Neural progenitor cell (in vitro differentiated cells): ENCODE results near the gene CLSTN2. TPM values are rescaled to one million over a fixed set of nuclear protein-coding genes. Genes with fewer than 3 reads are reported as not detected.

Experiments
- DNase-seq: peaks from one replicate; pipeline ENCODE4 v3.0.0-alpha.2; 2016; ENCODE audit warnings: low spot score
- H2AFZ ChIP-seq: fragments of 200-600 bp; sonication (generic); replicated peaks from 2 replicates; pipeline ENCODE4 v1.6.1; 2016; ENCODE audit warnings: antibody characterized with exemption
- H3F3A ChIP-seq: fragments of 200-600 bp; sonication (generic); 2 replicates; pipeline ENCODE4 v1.6.1; 2016; ENCODE audit warnings: antibody characterized with exemption, low read depth
- H3K27ac ChIP-seq: fragments of 200-600 bp; sonication (generic); 2 replicates; pipeline ENCODE4 v1.5.1; 2016; ENCODE audit warnings: mild to moderate bottlenecking
- H3K27me3 ChIP-seq: fragments of 200-600 bp; sonication (generic); 2 replicates; pipeline ENCODE4 v1.6.1; 2016; ENCODE audit warnings: mild to moderate bottlenecking, moderate library complexity
- H3K36me3 ChIP-seq: fragments of 200-600 bp; sonication (generic); 2 replicates; pipeline ENCODE4 v1.5.1; 2016
- H3K4me1 ChIP-seq: fragments of 200-600 bp; sonication (generic); 2 replicates; pipeline ENCODE4 v1.6.1; 2016; ENCODE audit warnings: mixed run types
- H3K4me2 ChIP-seq: fragments of 200-600 bp; sonication (generic); 2 replicates; pipeline ENCODE4 v1.6.1; 2016
- H3K4me3 ChIP-seq: fragments of 200-600 bp; sonication (generic); 2 replicates; pipeline ENCODE4 v1.5.1; 2016
- H3K79me2 ChIP-seq: fragments of 200-600 bp; sonication (generic); 2 replicates; pipeline ENCODE4 v1.6.1; 2016; ENCODE audit warnings: low read depth
- H3K9ac ChIP-seq: fragments of 200-600 bp; sonication (generic); 2 replicates; pipeline ENCODE4 v1.6.1; 2016
- H3K9me3 ChIP-seq: fragments of 200-600 bp; sonication (generic); 2 replicates; pipeline ENCODE4 v1.5.1; 2016; ENCODE audit warnings: low read depth
- H4K20me1 ChIP-seq: fragments of 200-600 bp; sonication (generic); 2 replicates; pipeline ENCODE4 v1.6.1; 2016; ENCODE audit warnings: low read depth
- H3K27ac Mint-ChIP-seq: 3 replicates; pipeline ENCODE4 v1.8.0; 2021; ENCODE audit warnings: mixed read lengths
- H3K27me3 Mint-ChIP-seq: 2 replicates; pipeline ENCODE4 v1.8.0; 2022; ENCODE audit warnings: low read depth, mild to moderate bottlenecking, inconsistent platforms, moderate library complexity, mixed read lengths; ENCODE audit not compliant: insufficient read depth
- H3K36me3 Mint-ChIP-seq: 3 replicates; pipeline ENCODE4 v1.8.0; 2021; ENCODE audit warnings: mixed read lengths
- H3K4me1 Mint-ChIP-seq: 3 replicates; pipeline ENCODE4 v1.8.0; 2021; ENCODE audit warnings: mixed read lengths
- H3K4me3 Mint-ChIP-seq: 3 replicates; pipeline ENCODE4 v1.8.0; 2021; ENCODE audit warnings: mild to moderate bottlenecking, moderate library complexity, mixed read lengths
- H3K9me3 Mint-ChIP-seq: 3 replicates; pipeline ENCODE4 v1.8.0; 2020; ENCODE audit warnings: mixed read lengths
- CTCF ChIP-seq: fragments of 200-600 bp; sonication (generic); IDR thresholded peaks from 2 replicates; pipeline ENCODE4 v1.5.1; 2017; ENCODE audit warnings: antibody characterized with exemption, mild to moderate bottlenecking
- EZH2 ChIP-seq: fragments of 200-600 bp; sonication (generic); IDR thresholded peaks from 2 replicates; pipeline ENCODE4 v1.6.1; 2017; ENCODE audit warnings: antibody characterized with exemption, mild to moderate bottlenecking, moderate library complexity
- EZH2phosphoT487 ChIP-seq: fragments of 200-600 bp; sonication (generic); IDR thresholded peaks from 2 replicates; pipeline ENCODE4 v1.6.1; 2017; ENCODE audit warnings: antibody characterized with exemption
- total RNA-seq: library from RNA; depleted of rRNA; stranded (reverse); fragments of >200 nt; gene quantifications from 2 replicates; pipeline ENCODE4 v1.2.3, GENCODE V29; 2015; ENCODE audit warnings: low replicate concordance

Gene CLSTN2
- total RNA-seq, 1 donor from 2014 or later: 0.22 TPM

DNA sequence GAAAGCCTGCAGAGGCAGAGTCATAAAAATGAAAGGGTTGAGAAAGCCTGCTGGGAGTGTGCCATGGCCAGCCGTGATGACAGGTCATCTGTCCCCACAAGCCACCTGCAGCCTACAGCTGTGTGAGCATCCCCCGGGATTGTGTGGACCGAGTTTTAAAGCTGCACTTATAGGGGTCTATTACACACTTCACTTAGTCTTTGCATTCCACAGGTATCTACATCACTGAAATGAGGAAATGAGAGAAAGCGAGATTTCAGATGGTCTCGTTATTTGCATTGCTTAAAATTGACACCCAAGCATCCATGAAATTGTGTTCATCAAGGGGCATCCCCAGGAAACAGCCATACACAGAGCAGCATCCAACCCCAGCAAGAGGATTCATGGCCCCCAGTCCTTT, 605.3 kb downstream of the CLSTN2 start:
- DNase-seq: no peak
- H3K27ac ChIP-seq: no peak overlapping the region
- H3K9ac ChIP-seq: no peak overlapping the region
- H2AFZ ChIP-seq: no peak overlapping the region
- H3K4me2 ChIP-seq: no peak overlapping the region
- H3K4me3 ChIP-seq: no peak overlapping the region
- H3K27me3 ChIP-seq: no peaks in the 10 kb centered on the region
- Mint-ChIP-seq H3K4me1 (no peaks in the 10 kb centered on the region), H3K27ac (no peak overlapping the region), H3K36me3 (no peaks in the 10 kb centered on the region), H3K27me3 (no peaks in the 10 kb centered on the region), H3K4me3 (no peak overlapping the region), H3K9me3 (no peaks in the 10 kb centered on the region)
- no peak for TF ChIP-seq CTCF
- TF ChIP-seq EZH2: no peak
- TF ChIP-seq EZH2phosphoT487: no peak
- no peaks in the 10 kb centered on the region for H3K36me3 ChIP-seq
- no peaks in the 10 kb centered on the region for H3K79me2 ChIP-seq
- no peaks in the 10 kb centered on the region for H4K20me1 ChIP-seq
- H3K9me3 ChIP-seq: no peaks in the 10 kb centered on the region
- H3K4me1 ChIP-seq: no peaks in the 10 kb centered on the region
- H3F3A ChIP-seq: no peaks in the 10 kb centered on the region

- Mint-ChIP-seq H3K9me3 (no peaks in the 10 kb centered on the region), H3K4me3 (no peak overlapping the region), H3K27me3 (no peaks in the 10 kb centered on the region), H3K27ac (no peak overlapping the region), H3K36me3 (no peaks in the 10 kb centered on the region), H3K4me1 (no peaks in the 10 kb centered on the region)
- H3K36me3 ChIP-seq: no peaks in the 10 kb centered on the region
- DNase-seq: no peak
- no peaks in the 10 kb centered on the region for H3K79me2 ChIP-seq
- H3K4me2 ChIP-seq: no peak overlapping the region
- H3K4me3 ChIP-seq: no peak overlapping the region
- TF ChIP-seq CTCF: no peak
- no peaks in the 10 kb centered on the region for H3K9me3 ChIP-seq
- no peaks in the 10 kb centered on the region for H3F3A ChIP-seq
- H3K27ac ChIP-seq: no peak overlapping the region
- H3K9ac ChIP-seq: no peak overlapping the region
- H3K27me3 ChIP-seq: no peaks in the 10 kb centered on the region
- no peaks in the 10 kb centered on the region for H3K4me1 ChIP-seq
- H4K20me1 ChIP-seq: no peaks in the 10 kb centered on the region
- H2AFZ ChIP-seq: no peak overlapping the region
These were observed 607.1 kb downstream of the CLSTN2 start for GRCh38 chr3:140541975-140542653.

GRCh38 chr3:140545197-140545596, 610.2 kb downstream of the CLSTN2 start:
- Histone ChIP-seq H3K79me2 (no peaks in the 10 kb centered on the region), H3K9ac (no peak overlapping the region), H2AFZ (no peak overlapping the region), H3K4me3 (no peak overlapping the region), H3K27ac (no peak overlapping the region), H3K9me3 (no peaks in the 10 kb centered on the region), H3K4me1 (no peaks in the 10 kb centered on the region), H4K20me1 (no peaks in the 10 kb centered on the region), H3K27me3 (no peaks in the 10 kb centered on the region), H3K36me3 (no peaks in the 10 kb centered on the region), H3K4me2 (no peak overlapping the region), H3F3A (no peaks in the 10 kb centered on the region)
- no peak for DNase-seq
- Mint-ChIP-seq H3K36me3 (no peaks in the 10 kb centered on the region), H3K4me3 (no peak overlapping the region), H3K27me3 (no peaks in the 10 kb centered on the region), H3K9me3 (no peaks in the 10 kb centered on the region), H3K27ac (no peak overlapping the region), H3K4me1 (no peaks in the 10 kb centered on the region)
- TF ChIP-seq EZH2phosphoT487: no peak

DNA sequence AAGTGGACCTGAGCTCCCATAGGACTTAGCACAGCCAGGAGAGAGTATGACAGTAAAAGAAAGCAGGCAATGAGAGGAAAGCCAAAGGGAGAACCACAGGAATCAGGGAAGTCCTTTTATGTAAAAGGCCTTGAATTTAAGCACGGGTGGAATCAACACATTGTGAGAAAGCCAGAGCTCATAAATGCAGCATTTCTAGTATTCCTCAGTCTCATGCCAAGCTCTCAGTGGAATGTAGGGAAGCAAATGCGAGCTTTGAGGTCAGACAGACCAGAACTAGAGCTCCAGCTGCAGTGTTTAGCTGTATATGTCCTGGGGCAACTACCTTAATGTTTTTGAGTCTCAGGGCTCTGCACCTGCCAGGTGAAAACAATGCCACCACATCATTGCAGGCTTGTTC, 610.8 kb downstream of the CLSTN2 start:
- no peak overlapping the region for H3K27ac Mint-ChIP-seq
- no peaks in the 10 kb centered on the region for H3K9me3 ChIP-seq
- H3K9ac ChIP-seq: no peak overlapping the region
- DNase-seq: no peak
- no peaks in the 10 kb centered on the region for H3K27me3 Mint-ChIP-seq
- no peak overlapping the region for H3K4me3 ChIP-seq
- no peak overlapping the region for H3K4me2 ChIP-seq
- no peak overlapping the region for H3K4me3 Mint-ChIP-seq
- no peak overlapping the region for H2AFZ ChIP-seq
- no peaks in the 10 kb centered on the region for H3K79me2 ChIP-seq
- H3F3A ChIP-seq: no peaks in the 10 kb centered on the region
- H3K27ac ChIP-seq: no peak overlapping the region
- no peaks in the 10 kb centered on the region for H4K20me1 ChIP-seq
- H3K36me3 Mint-ChIP-seq: no peaks in the 10 kb centered on the region
- TF ChIP-seq EZH2phosphoT487: no peak
- no peak for TF ChIP-seq EZH2
- no peak for TF ChIP-seq CTCF
- no peaks in the 10 kb centered on the region for H3K9me3 Mint-ChIP-seq
- no peaks in the 10 kb centered on the region for H3K4me1 Mint-ChIP-seq
- no peaks in the 10 kb centered on the region for H3K36me3 ChIP-seq
- H3K27me3 ChIP-seq: no peaks in the 10 kb centered on the region
- no peaks in the 10 kb centered on the region for H3K4me1 ChIP-seq
